Astrocyte (in vitro differentiated cells and primary cell): ENCODE measurements around the gene RAC2. TPM values are rescaled to one million over a fixed set of nuclear protein-coding genes. Genes with fewer than 3 reads are reported as not detected.

ENCODE experiments used
- DNase-seq: peaks from one replicate; pipeline ENCODE4 v3.0.0-alpha.2; 2010; ENCODE audit warnings: low read depth
- FAIRE-seq: peaks from 2 replicates; lab custom pipeline; 2011; peaks lifted over from hg19 to GRCh38; lab: Jason Lieb, UNC
- H2AFZ ChIP-seq: 2 replicates; pipeline ENCODE4 v1.6.0; 2012; ENCODE audit warnings: low read depth, low read length, inconsistent platforms
- H3K27ac ChIP-seq: 2 replicates; pipeline ENCODE4 v1.5.1; 2011; ENCODE audit warnings: low read depth, low read length, inconsistent platforms
- H3K27me3 ChIP-seq: 2 replicates; pipeline ENCODE4 v1.6.0; 2011; ENCODE audit warnings: low read length, inconsistent platforms; ENCODE audit not compliant: insufficient read depth
- H3K36me3 ChIP-seq: 2 replicates; pipeline ENCODE4 v1.5.1; 2011; ENCODE audit warnings: low read length, inconsistent platforms; ENCODE audit not compliant: insufficient read depth
- H3K4me1 ChIP-seq: 2 replicates; pipeline ENCODE4 v1.5.1; 2011; ENCODE audit warnings: low read length, inconsistent platforms; ENCODE audit not compliant: insufficient read depth
- H3K4me2 ChIP-seq: 2 replicates; pipeline ENCODE4 v1.6.0; 2012; ENCODE audit warnings: low read length, inconsistent platforms
- H3K4me3 ChIP-seq: 2 replicates; pipeline ENCODE4 v1.5.1; 2011; ENCODE audit warnings: low read depth, mild to moderate bottlenecking, low read length, inconsistent platforms; ENCODE audit not compliant: insufficient read depth
- H3K79me2 ChIP-seq: 2 replicates; pipeline ENCODE4 v1.6.0; 2012; ENCODE audit warnings: mild to moderate bottlenecking, low read length, inconsistent platforms; ENCODE audit not compliant: insufficient read depth
- H3K9ac ChIP-seq: 2 replicates; pipeline ENCODE4 v1.6.0; 2012; ENCODE audit warnings: mild to moderate bottlenecking, low read length, inconsistent platforms
- H3K9me3 ChIP-seq: 2 replicates; pipeline ENCODE4 v1.5.1; 2012; ENCODE audit warnings: low read depth, mild to moderate bottlenecking, low read length, inconsistent platforms; ENCODE audit not compliant: insufficient read depth
- H4K20me1 ChIP-seq: 2 replicates; pipeline ENCODE4 v1.6.0; 2012; ENCODE audit warnings: low read length, inconsistent platforms; ENCODE audit not compliant: insufficient read depth
- H3K27ac Mint-ChIP-seq: one replicate; pipeline ENCODE4 v1.8.0; 2021; ENCODE audit warnings: mild to moderate bottlenecking, mixed read lengths; ENCODE audit not compliant: unreplicated experiment
- H3K27me3 Mint-ChIP-seq: one replicate; pipeline ENCODE4 v1.8.0; 2021; ENCODE audit warnings: low read depth, mixed read lengths; ENCODE audit not compliant: unreplicated experiment
- H3K36me3 Mint-ChIP-seq: one replicate; pipeline ENCODE4 v1.8.0; 2021; ENCODE audit warnings: low read depth, mixed read lengths; ENCODE audit not compliant: unreplicated experiment
- H3K4me1 Mint-ChIP-seq: one replicate; pipeline ENCODE4 v1.8.0; 2021; ENCODE audit warnings: low read depth, mixed read lengths; ENCODE audit not compliant: unreplicated experiment
- H3K4me3 Mint-ChIP-seq: one replicate; pipeline ENCODE4 v1.8.0; 2021; ENCODE audit warnings: mild to moderate bottlenecking, moderate library complexity, mixed read lengths; ENCODE audit not compliant: unreplicated experiment
- H3K9me3 Mint-ChIP-seq: one replicate; pipeline ENCODE4 v1.8.0; 2021; ENCODE audit warnings: mild to moderate bottlenecking, mixed read lengths; ENCODE audit not compliant: unreplicated experiment
- EZH2 ChIP-seq: IDR thresholded peaks from 2 replicates; pipeline ENCODE4 v1.6.1; 2012; ENCODE audit warnings: mild to moderate bottlenecking, low read length, inconsistent platforms; ENCODE audit not compliant: insufficient read depth
- total RNA-seq: library from RNA; stranded (reverse); gene quantifications from 2 replicates; pipeline ENCODE4 v1.2.1, GENCODE V29; 2021
- TF ChIP-seq, protein P1 (sequence below): IDR thresholded peaks from 2 replicates; pipeline ENCODE4 v1.5.1; 2011; ENCODE audit warnings: low read depth, mild to moderate bottlenecking, inconsistent platforms, low read length, moderate library complexity; ENCODE audit not compliant: insufficient read depth

RAC2 gene
- total RNA-seq, 1 donor from 2014 or later: 0.61 TPM

- no peak overlapping the region for H3K4me3 Mint-ChIP-seq
- Histone ChIP-seq H3K79me2 (no peaks in the 10 kb centered on the region), H3K36me3 (no peaks in the 10 kb centered on the region), H3K27ac (no peak overlapping the region), H3K9me3 (peaks cover 4% of the 10 kb centered on the region), H3K27me3 (peaks cover 10% of the 10 kb centered on the region), H3K4me2 (no peak overlapping the region), H3K4me3 (no peak overlapping the region), H4K20me1 (no peaks in the 10 kb centered on the region), H3K4me1 (no peaks in the 10 kb centered on the region), H3K9ac (no peak overlapping the region), H2AFZ (no peak overlapping the region)
- H3K4me1 Mint-ChIP-seq: no peaks in the 10 kb centered on the region
- peaks cover 44% of the 10 kb centered on the region for H3K27me3 Mint-ChIP-seq
- peaks cover 17% of the 10 kb centered on the region for H3K9me3 Mint-ChIP-seq
- H3K27ac Mint-ChIP-seq: no peak overlapping the region
- peaks cover 2% of the 10 kb centered on the region for H3K36me3 Mint-ChIP-seq
- FAIRE-seq (no peak), DNase-seq (no peak)
- TF ChIP-seq, protein P1, sequence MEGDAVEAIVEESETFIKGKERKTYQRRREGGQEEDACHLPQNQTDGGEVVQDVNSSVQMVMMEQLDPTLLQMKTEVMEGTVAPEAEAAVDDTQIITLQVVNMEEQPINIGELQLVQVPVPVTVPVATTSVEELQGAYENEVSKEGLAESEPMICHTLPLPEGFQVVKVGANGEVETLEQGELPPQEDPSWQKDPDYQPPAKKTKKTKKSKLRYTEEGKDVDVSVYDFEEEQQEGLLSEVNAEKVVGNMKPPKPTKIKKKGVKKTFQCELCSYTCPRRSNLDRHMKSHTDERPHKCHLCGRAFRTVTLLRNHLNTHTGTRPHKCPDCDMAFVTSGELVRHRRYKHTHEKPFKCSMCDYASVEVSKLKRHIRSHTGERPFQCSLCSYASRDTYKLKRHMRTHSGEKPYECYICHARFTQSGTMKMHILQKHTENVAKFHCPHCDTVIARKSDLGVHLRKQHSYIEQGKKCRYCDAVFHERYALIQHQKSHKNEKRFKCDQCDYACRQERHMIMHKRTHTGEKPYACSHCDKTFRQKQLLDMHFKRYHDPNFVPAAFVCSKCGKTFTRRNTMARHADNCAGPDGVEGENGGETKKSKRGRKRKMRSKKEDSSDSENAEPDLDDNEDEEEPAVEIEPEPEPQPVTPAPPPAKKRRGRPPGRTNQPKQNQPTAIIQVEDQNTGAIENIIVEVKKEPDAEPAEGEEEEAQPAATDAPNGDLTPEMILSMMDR: no peak
- TF ChIP-seq EZH2: no peak
Measured at GRCh38 chr22:37219533-37219932, 24.5 kb downstream of the RAC2 start.

GRCh38 chr22:37218771-37219411, 25.2 kb downstream of the RAC2 start:
- H3K27me3 ChIP-seq: peaks cover 10% of the 10 kb centered on the region
- DNase-seq (no peak), FAIRE-seq (no peak)
- H3K9me3 ChIP-seq: peaks cover 4% of the 10 kb centered on the region
- no peaks in the 10 kb centered on the region for H3K4me1 ChIP-seq
- H3K4me3 ChIP-seq: no peak overlapping the region
- H3K36me3 ChIP-seq: no peaks in the 10 kb centered on the region
- H3K4me3 Mint-ChIP-seq: no peak overlapping the region
- no peak overlapping the region for H3K27ac ChIP-seq
- H3K27ac Mint-ChIP-seq: no peak overlapping the region
- H3K4me2 ChIP-seq: no peak overlapping the region
- peaks cover 44% of the 10 kb centered on the region for H3K27me3 Mint-ChIP-seq
- no peaks in the 10 kb centered on the region for H3K79me2 ChIP-seq
- peaks cover 2% of the 10 kb centered on the region for H3K36me3 Mint-ChIP-seq
- H3K9ac ChIP-seq: no peak overlapping the region
- H3K4me1 Mint-ChIP-seq: no peaks in the 10 kb centered on the region
- H2AFZ ChIP-seq: no peak overlapping the region
- TF ChIP-seq EZH2: no peak
- TF ChIP-seq, protein P1: no peak
- peaks cover 17% of the 10 kb centered on the region for H3K9me3 Mint-ChIP-seq
- H4K20me1 ChIP-seq: no peaks in the 10 kb centered on the region

- peaks cover 44% of the 10 kb centered on the region for H3K27me3 Mint-ChIP-seq
Measured at GRCh38 chr22:37218399-37218770, 25.7 kb downstream of the RAC2 start.

More at GRCh38 chr22:37218399-37218770, 25.7 kb downstream of the RAC2 start:
- Histone ChIP-seq H3K4me1 (no peaks in the 10 kb centered on the region), H3K27me3 (peaks cover 10% of the 10 kb centered on the region), H3K4me3 (no peak overlapping the region), H3K9me3 (peaks cover 4% of the 10 kb centered on the region), H3K27ac (no peak overlapping the region), H3K79me2 (no peaks in the 10 kb centered on the region), H2AFZ (no peak overlapping the region), H3K36me3 (no peaks in the 10 kb centered on the region), H3K9ac (no peak overlapping the region), H4K20me1 (no peaks in the 10 kb centered on the region), H3K4me2 (no peak overlapping the region)
- FAIRE-seq: no peak
- H3K9me3 Mint-ChIP-seq: peaks cover 17% of the 10 kb centered on the region
- H3K4me1 Mint-ChIP-seq: no peaks in the 10 kb centered on the region
- no peak for TF ChIP-seq EZH2
- TF ChIP-seq, protein P1: no peak
- no peak overlapping the region for H3K4me3 Mint-ChIP-seq
- peaks cover 2% of the 10 kb centered on the region for H3K36me3 Mint-ChIP-seq
- DNase-seq: no peak
- no peak overlapping the region for H3K27ac Mint-ChIP-seq
